HG02852 (cell line): Measurements from ENCODE around the gene EDC3.
A peak's percentile ranks its signal among the peaks of the same experiment; 100 is the strongest.
"Not testable (repeated sequence)": the region's sequence is repeated elsewhere in the genome, so short reads cannot be mapped to it uniquely, and the experiment has no call there.

Source experiments
- ATAC-seq: cut with Tn5 transposase; IDR thresholded peaks from one replicate; pipeline ENCODE4 v1.9.1; 2021; ENCODE audit warnings: mild to moderate bottlenecking, moderate library complexity; ENCODE audit not compliant: unreplicated experiment

EDC3 gene

GRCh38 chr15:74612677-74613076, 83.1 kb downstream of the EDC3 start:
- no peak for ATAC-seq

DNA sequence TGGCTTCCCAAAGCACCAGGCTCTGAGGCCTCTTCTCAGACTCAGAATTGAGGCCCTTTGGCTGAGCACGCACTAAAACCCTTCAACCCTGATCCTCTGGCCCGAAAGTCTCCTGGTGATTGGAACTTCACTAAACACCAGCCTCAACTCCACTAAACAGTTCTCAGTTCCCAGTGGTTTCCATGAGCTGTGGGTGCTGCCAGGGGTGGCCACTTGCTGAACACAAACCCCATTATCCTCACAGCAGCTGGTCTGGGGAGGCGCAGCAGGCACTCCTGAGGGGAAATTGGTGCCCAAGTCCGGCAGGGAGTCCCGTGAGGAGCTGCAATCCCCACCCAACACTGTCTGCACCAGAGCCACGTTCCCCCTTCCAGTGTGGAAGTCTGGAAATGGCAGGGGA, 84.0 kb downstream of the EDC3 start:
- no peak for ATAC-seq

GRCh38 chr15:74611341-74611740, 84.5 kb downstream of the EDC3 start:
- no peak for ATAC-seq

DNA sequence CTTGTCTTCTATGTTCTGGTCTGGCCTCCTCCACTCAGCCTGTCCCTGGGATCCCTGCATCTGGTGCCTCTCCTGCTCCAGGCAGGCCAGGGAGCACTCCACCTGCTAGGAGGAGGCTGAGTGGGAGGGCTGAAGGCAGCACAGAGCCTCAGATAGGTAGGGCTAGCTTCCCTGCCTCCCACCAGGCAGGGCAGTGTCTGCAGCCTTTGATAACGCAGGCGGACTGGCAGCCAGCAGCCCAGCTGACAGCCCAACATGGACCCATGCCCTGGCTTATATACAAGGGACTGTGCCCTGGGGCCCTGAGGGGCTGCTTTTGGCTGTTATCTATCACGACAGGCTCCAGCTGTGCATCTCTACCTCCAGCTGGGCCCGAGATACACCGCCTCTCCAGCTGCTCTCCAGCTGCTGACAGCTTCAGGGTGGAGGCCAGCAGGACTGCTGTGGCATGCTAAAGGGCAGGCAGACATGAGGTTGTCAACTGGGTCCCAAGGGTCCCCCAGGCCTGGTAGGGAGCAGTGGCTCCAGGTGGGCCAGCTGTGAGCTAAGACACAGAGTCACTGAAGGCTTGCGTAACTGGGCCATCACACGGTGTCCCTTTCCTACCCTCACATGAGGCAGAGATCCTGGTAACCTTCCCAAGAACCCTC, 85.4 kb downstream of the EDC3 start:
- no peak for ATAC-seq

DNA sequence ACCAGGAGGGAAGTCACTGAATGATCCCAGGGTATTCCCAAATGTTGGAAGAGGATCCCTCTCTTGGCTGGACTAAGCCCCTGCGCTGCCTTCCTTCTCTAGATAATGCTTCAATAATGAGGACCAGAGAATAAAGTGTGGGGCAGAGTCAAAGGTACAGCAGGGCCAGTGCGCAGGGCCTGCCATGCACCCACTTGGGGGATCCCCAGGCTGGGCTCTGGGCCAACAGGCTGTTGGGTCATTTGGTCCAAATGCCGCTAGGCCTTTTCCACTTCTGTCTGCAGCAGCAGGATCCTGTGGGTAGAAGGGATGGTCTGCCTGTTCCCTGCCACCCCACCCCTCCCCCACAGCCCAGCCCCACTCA, 85.9 kb downstream of the EDC3 start:
- ATAC-seq, result no peak

GRCh38 chr15:74608786-74609185, 87.0 kb downstream of the EDC3 start:
- ATAC-seq, result no peak

GRCh38 chr15:74605795-74606150, 90.1 kb downstream of the EDC3 start:
- ATAC-seq, result no peak

DNA sequence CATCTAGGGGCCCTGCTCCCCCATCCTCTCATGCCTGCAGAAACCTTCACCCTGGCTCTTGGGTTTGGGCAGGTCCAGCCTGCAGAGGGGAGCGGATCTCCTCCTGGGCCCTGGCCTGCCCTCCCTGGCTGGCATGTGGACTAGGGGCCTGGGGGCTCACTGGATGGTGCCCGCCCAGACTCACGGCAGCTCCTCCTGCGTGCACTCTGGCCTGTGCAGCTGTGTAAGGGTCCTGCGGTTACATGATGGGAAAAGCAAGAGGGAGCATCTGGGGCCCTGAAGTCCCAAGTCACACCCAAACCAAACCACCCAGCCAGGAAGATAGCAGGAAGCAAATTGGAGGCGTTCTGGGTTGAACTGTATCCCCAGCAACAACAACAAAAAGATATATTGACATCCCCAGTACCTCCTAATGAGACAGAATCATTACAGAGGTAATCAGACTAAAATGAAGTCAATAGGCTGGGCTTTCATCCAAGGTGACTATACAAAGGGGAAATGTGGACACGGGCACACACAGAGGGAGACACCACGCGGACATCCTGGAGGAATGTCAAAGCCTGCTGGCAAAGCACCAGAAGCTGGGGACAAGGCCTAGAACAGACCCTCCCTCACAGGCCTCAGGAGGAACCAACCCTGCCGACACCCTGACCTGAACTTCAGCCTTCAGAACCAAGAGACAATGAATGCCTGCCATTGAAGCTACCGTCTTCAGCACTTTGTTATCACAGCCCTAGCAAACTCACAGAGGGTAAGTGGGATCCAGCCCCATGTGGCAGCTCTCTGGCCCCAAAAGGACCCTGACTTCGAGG, 90.6 kb downstream of the EDC3 start:
- no peak for ATAC-seq

- ATAC-seq, result no peak
Measured at GRCh38 chr15:74603789-74604705, 91.8 kb downstream of the EDC3 start.

DNA sequence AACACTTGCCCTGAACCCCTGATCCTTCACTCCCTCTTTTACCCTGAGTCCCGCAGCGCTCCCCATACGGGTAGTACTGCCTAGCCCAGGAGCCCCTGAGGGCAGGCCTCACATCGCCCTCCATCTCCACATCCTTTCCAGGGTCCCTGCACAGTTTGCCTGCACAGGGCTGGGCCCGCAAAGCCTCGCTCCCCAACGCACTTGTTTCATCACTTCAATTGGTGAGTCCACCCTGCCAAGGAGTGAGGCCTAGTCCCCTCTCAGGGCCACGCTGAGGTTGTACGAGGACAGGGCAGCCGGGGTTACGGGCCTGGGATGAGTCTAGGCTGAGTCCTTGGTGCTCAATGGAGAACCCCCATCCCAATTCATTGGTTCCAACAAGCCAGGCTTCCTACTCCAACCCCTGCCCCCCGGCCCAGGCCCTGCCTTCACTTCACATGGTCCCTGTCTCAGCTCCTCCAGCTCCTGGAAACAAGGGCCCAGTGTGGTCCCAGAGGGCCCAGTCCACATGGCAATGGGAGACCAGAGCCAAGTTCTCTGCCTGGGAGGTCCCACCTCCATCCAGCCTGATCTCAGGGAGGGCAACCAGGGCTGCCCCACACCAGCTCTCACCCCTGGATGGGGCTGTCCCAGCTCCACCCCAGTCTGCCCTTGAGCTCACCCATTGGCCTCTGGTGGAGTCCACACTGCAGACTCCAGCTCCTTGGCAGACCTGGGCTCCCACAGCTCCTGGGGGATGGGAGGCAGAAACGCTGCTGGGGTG, 92.6 kb downstream of the EDC3 start:
- no peak for ATAC-seq

- no peak for ATAC-seq
Measured at GRCh38 chr15:74599156-74599555, 96.7 kb downstream of the EDC3 start.

DNA sequence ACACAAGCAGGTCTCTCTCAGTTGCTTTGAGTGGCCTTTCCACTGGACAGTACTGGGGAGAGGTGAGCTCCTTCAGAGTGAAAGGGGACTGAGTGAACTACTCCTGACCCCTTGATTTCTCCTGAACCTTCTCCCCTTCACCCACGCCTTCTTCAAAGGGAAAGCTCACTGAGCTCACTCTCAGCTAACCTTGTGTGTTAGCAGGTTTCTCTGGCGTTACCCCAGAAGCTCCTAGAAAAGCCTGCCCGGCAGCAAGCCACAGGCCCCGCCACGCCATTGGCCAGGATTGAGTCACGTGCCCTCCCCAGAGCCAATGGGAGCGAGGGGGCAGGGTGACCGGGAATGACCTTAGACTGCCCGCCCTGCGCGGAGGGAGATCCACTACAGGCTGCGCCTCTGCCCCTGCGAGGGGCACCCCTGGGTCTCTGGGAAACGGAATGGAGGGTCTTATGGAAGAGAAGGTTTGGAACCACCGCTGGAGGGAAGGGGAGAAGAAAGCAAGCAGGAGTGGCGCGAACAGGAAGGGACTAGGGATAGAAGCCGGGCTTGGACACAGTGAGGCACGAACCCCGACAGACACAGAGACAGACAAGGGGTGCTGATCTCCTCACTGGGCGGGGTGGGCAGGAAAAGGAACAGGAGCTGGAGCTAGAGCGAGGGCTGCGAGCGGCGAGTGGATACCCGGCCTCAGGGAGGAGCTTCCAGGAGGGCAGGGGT, 97.5 kb downstream of the EDC3 start:
- ATAC-seq, result peak; percentile 96

DNA sequence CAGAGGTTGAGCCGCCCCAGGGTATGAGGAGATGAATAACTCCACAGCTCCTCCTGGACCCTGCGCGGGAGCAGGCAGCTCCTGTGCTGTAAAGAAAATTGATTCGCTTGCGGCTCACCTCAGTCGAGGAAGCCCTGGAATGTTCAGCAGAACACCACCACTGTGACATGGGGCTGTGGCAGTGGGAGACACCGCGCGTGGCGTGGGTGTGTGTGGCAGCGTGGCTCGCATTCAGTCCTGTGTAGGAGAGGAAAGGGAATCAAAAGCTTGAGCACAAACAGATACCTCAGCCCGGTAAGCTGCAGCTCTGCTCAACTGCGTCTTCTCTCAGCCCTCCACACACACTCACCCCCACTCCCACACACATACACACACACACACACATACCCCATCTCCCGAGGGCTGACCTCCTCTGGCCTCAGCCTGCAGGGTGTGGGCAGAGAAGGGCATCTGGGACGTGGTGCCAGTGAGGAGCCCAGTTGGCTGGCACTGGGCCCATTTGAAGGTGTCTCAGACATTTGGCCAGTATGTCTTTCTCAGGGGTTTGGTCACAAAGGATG, 98.6 kb downstream of the EDC3 start:
- ATAC-seq, result not testable (repeated sequence)

GRCh38 chr15:74596736-74597135, 99.1 kb downstream of the EDC3 start:
- ATAC-seq, result not testable (repeated sequence)

DNA sequence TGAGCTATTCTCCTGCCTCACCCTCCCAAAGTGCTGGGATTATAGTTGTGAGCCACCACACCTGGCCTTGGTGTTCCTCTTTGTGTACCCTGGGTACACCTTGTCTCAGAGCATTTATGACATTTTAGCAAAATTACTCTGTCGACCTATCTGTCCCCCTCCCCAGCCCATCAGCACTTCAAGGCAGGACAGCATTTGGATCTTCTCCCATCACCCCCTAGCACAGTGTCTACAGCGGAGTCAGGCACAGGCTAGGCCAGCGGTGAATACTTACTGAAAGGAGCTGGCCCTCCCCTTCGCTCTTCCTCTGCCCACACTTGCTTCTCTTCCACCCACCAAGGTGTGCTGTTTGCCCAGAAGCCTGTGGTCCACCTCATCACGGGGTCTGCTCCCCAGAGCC, 100.6 kb downstream of the EDC3 start:
- no peak for ATAC-seq

DNA sequence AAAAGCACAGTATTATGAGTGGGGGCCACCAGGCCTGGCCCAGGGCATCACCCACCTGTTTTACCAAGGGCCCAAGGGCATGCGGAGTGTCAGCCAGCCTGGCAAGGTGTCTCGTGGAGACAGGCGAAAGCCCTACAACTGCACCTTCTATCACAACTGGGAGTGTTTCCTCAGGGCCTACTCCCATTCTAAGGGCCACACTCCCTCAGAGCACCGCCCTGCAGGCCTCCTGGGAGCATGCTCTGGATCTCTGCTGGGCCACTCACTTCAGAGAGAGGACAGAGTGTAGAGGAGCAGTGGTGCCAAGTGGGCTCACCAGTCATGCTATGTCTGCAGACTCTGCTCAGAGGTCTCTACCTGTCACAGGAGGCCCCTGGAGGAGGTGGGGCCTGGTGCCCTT, 101.4 kb downstream of the EDC3 start:
- no peak for ATAC-seq

DNA sequence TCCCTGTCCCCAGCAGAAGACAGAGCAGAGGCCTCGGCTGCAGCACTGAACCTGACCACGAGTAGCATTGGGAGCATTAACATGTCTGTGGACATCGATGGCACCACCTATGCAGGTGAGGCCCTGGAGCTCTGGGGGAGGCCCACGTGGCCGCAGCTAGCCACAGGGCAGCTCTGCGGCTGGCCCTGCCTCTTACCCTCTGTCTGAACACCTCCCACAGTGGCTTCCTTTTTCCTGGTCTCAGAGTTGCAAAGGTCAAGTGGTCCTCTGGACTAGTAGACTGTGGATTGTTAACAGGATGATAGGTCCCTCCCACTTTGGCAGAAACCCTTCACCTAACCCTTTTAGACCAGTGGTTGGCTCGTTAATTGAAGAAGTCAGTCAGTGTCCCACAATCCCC, 102.7 kb downstream of the EDC3 start:
- ATAC-seq, result no peak

GRCh38 chr15:74592222-74592621, 103.6 kb downstream of the EDC3 start:
- no peak for ATAC-seq

GRCh38 chr15:74589826-74590225, 106.0 kb downstream of the EDC3 start:
- ATAC-seq, result no peak

DNA sequence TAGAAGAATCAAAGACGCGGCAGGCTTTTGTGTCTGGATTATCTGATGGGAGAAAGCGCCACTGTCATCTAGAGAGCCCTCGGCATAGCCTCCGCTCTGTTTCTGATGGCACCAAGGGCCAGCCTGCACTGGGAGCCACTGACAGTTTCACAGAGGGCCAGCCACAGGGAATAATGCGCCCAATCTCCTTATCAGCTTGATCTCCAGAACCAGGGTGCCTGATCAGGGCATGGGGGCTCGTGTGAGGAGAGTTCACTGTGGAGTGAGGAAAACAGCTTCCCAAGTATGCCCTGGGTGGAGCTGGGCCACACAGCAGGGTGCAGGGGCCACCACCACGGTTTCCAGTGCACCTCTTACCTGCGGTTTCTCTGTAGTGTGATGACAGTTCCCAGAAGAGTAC, 110.0 kb downstream of the EDC3 start:
- no peak for ATAC-seq
